Measurements from ENCODE around the gene YIPF1.
A peak's percentile ranks its signal among the peaks of the same experiment; 100 is the strongest.
"Not testable (repeated sequence)": the region's sequence is repeated elsewhere in the genome, so short reads cannot be mapped to it uniquely, and the experiment has no call there.

The YIPF1 gene

DNA sequence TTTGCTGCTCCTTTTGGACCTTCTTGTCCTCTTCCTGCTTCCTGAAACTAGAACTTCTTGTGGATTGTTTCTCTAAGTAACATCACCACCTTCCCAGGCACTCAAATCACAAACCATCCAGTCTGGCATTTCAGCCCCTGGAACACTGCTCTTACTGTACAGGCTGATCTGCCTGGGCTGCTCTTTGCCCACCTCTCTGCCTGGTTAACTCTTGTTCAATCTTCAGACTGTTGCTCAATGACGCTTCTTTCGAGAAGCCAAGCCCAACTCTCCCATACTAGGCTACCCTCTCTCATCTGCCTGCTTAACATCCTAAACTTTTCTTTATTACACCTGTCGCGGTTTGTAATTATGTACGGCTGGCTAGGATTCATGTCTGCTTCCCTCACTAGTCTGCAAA lies 5.0 kb upstream of the YIPF1 start:
- no peak for DNase-seq

DNA sequence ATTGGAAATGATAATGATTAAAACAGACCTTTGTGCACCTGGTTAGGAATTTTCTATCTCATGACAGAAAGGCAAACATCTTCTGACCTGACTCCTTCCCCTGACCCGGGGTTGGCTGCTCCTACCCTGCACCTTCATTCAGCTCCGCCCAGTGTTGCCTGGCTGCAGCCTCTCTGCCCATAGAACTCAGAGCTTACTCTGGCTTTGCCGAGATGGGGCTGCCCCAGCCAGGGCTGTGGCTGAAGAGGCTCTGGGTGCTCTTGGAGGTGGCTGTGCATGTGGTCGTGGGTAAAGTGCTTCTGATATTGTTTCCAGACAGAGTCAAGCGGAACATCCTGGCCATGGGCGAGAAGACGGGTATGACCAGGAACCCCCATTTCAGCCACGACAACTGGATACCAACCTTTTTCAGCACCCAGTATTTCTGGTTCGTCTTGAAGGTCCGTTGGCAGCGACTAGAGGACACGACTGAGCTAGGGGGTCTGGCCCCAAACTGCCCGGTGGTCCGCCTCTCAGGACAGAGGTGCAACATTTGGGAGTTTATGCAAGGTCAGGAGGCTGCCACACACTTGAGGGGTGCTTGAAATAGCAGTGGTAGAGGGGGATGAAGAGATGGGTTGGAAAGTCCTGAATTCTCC lies 4.5 kb upstream of the YIPF1 start, which contains the start of gene DIO1:
DIO1 (plus strand) TSS at position 189 of the 638 bp plus-strand sequence; CDS start at position 213, 24 bp downstream.
- DNase-seq = no peak

DNA sequence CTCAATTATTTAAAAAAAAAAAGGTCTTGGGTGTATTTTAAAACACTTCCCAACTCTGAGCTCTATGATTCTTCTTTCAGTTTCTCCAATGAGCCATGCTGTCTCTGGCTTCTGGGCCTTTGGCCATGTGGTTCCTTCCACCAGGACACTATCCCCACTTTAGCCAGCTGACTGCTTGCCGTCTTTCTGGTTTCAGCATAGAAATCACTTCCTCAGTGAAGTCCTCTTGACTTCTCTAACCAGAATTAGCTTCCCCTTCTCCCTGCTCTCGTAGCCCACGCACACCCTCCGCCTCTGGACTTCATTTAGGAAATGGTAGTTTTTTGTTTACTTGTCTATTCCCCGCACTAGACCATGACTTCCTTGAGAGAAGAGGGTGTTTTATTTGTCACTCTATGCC lies 3.3 kb upstream of the YIPF1 start:
- DNase-seq = no peak

DNA sequence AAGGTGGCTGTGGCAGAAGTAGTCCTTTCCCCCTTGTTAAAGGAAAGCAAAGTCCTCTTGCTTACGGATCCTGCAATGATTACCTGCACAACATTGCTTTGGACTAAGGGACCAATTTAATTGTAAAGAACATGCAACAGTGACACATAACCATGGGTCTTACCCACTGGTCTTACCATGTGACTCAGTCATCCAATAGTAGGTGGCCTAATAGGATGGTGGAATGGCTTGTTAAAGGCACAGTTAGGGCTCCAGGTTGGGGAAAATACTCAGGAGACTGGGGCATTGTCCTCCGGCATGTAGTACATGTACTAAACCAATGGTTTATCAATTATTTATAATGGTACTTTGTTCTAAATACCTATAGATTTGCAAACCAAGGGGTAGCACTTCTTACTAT lies 2.1 kb upstream of the YIPF1 start:
- no peak for DNase-seq

DNA sequence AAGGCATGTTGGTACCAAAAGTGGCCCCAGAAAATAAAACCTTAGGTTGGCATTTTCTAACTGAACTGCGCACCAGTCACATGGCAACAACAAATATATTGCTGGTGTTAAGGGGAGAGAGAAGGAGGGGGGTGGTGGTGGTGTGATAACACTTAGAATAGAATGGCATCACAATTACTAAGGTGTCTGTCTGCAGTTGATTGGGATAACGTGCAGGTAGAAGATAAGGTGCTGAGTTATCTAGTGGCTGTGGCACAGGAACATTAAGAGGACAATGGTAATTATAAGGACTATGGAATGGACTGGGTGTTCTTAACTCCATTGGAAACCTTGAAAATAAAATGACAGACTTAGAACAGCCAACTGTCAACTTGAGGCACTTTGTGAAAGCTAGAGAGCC lies 1.4 kb upstream of the YIPF1 start:
- no peak for DNase-seq

DNA sequence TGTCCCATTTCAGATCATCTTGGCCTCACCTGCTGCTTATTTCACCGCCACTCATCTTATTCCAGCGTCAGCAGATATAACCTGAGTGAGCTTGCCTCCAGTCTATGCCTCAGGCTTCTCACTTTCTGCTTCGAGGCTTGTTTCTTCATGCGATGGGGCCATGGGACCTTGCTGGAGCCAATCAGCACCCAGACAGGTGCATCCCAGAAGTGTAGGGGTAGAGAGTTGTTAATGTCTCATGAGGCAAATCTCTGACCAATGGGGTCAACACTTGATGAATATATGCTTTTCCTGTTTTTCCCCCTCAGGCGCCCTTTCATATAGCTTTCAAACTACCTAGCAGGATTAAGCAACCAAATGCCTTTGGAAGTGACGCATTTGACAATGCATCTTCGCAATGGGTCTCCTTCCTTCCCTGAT lies 935 bp upstream of the YIPF1 start:
- no peak for DNase-seq

DNA sequence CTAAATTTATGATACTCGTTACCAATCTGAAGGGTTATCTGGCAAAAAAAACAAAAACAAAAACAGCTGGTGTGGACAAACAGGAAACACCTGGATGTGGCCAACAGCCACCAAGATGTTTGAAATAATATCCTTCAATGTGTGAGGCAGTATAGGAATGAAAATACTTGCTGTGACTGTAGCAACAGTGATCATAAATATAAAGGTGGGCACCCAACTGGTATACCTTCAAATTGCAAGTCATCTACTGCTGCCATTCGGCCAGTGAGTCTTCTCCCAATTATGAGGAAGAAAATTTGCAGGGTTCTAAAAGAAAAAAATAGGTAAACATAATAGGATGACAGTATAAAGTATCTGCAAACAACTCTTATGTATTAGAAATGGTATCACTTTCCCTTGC lies 916 bp downstream of the YIPF1 start:
- DNase-seq = no peak

DNA sequence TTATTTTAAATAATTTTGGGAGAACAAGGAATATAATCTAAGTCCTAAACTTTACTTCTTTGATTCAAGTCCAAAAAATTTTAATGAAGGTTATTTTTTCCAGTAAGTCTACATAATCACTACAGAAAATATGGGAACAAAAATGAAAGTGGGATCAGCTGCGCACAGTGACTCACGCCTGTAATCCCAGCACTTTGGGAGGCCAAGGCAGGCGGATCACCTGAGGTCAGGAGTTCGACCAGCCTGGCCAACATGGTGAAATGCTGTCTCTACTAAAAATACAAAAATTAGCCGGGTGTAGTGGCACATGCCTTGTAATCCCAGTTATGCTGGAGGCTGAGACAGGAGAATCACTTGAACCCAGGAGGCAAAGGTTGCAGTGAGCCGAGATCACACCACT lies 6.0 kb downstream of the YIPF1 start:
- DNase-seq = not testable (repeated sequence)

DNA sequence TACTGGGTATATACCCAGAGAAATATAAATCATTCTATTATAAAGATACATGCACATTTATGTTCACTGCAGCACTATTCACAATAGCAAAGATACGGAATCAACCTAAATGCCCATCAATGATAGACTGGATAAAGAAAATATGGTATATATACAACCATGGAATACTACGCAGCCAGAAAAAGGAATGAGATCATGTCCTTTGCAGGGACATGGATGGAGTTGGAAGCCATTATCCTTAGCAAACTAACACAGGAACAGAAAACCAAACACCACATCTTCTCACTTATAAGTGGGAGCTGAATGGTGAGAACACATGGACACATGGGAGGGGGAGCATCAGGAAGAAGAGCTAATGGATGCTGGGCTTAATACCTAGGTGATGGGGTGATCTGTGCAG lies 7.7 kb downstream of the YIPF1 start:
- DNase-seq = not testable (repeated sequence)

DNA sequence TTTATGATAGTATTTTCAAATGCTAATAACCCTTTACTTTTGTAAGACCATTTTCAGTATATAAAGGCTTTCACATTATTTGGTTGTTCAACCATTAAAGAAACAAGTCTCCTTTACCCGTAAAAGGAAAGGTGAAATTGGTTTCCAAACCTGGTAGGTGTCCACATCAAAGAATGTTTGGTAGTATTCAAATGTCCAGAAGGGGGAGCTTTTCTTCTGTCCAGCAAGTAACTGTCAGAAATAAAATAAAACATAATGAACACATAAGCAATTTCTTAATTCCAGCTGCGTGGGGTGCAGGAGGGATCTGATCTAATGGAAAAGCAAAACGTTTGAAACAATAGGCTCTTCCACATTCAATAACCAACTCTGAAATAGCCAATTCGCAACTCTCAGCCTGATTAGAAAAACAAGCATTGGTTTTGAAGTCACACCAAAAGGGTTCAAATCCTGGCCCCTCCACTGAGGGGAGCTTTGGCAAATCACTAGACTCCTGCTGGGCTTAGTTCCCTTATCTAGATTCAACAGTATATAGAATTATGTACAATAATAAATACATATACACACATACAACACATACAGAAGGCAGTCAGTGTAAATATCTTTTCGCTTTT lies 11.0 kb downstream of the YIPF1 start:
- DNase-seq = peak; percentile 45

DNA sequence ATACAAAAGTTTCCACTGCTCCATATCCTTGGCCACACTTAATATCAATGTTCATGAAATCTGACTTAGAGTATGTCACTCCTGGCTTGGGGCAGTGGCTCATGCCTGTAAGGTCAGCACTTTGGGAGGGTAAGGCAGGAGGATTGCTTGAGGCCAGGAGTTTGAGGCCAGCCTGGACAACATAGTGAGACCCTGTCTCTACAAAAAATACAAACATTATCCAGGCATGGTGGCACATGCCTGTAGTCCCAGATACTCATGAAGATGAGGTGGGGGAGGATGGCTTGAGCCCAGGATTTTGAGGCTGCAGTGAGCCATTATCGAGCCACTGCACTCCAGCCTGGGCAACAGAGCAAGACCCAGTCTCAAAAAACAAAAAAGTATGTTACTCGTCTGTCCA lies 14.4 kb downstream of the YIPF1 start:
- not testable (repeated sequence) for DNase-seq

DNA sequence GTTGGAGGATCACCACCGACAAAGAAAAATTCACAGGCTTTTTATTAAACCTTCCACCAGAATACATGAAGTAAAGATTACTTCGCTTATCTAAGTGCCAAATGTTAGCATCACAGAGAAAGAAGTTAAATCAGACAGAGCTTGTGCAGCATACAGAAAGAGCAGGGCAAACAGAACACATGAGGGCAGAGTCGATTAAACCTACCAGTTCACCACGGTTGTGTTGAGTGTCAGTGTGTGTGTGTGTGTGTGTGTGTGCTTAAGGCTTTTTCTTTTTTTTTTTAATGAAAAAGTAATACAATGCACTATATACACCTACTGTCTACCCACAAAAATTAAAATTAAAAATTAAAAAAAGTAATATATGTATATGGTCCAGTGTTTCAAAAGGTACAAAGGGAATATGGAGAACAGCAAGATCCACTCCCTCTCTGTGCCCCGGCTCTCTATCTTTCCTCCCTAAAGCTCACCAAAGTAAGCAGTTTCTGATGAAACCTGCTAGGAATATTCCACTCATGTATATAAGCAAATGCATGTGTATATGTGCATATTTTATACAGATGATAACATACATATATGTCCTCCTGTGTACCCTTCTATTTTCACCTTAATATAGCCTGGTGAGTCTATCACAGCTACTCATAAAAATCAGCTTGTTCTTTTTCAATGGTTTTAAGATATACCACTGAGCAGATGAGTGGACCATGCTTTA lies 17.7 kb downstream of the YIPF1 start:
- no peak for DNase-seq

DNA sequence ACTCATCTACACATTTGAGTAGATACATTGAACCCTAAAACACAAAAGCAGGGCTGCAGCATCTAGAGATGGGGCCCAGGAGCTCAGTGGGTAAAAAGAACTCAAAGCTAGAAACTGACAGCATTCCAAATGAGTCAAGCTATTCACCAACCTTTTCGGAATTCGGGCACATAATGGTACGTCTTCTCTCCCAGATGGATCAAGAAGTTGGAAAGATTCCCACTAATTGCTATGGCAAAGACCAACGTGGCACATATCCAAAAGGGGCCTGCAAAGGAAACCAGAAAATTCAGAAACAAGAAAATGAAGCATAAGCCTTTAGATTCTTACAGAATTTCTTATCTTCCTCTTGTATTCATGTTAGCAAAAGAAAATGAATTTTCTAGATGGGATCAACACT lies 18.4 kb downstream of the YIPF1 start:
- DNase-seq = no peak

DNA sequence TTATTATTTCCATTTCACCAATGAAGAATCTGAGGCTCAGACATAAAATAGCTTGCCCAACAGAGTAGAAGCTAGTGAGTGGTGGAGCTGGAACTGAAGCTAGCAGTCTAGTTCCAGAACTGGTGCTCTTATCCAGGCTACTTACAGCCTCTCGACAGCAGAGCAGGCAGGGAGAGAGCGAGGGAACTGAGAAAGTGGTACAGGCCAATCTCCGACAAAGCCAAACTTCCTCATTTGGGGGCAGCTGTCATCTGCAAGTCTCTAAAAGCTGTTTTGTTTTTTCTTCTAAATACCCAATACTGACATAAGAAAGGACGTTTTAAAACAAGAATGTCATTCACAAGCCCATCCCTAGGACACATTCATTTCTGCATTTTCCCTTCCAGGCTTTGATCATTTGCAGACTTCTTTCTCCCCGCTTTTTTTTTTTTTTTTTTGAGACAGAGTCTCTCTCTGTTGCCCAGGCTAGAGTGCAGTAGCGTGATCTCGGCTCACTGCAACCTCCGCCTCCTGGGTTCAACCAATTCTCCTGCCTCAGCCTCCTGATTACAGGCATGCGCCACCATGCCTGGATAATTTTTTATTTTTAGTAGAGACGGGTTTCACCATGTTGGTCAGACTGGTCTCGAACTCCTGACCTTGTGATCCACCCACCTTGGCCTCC lies 20.0 kb downstream of the YIPF1 start:
- DNase-seq = no peak

DNA sequence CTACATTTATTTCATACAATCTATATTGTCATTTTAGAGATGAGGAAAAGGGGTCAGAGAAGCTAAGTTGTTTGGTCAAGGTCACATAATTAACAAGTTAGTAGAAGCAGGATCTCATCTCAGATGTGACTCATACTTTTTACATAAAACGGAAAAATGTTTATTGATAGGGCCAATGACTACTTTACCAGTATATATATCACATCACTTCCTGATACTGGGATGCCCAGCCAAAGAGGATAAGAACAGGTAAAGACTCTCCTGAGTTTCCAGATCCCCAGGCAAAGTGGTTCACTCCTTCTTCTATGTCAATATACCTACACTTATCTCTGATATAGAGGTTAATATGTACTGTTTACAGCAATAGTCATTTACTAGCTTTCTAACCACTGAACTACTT lies 21.0 kb downstream of the YIPF1 start:
- DNase-seq = no peak

DNA sequence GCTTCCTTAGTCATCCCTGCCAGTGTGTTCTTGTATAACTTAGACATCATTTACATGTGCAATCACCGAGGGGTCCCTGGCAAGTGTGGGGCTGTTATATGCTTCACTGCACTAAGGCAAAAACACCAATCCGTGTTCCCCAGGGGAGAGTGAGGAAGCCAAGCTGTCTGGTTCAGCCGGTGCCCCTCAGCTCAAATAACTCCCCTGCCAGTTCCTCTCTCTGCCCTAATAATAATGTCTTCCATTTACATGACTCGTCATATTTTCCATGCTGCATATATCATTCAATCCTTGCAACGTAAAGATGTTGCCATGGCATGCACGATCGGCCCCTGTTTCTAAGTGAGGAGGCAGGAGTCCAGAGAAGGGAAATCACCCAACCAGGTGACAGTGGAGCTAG lies 27.1 kb downstream of the YIPF1 start:
- DNase-seq = no peak

DNA sequence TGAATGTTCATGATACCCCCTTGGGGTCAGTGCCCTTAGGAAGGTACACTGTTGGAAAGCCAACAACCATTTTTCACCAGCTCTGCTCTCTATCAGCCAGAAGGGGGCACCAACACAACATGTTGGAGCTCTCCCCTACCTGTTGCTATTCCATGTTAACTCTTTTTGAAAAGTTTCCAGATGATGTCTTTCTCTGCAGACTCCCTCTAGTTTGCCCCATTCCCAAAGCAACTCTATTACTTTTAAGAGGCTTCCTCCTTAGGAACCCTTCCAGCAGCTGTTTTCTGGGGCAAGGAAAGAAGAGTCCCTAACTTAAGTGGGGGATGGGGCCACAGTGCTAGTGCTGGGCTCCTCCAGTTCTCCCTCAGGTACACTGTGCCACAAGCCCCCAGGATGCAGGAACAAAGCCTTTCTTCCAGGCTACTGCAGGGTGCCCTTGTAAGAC lies 28.6 kb downstream of the YIPF1 start:
- peak; percentile 56 for DNase-seq

DNA sequence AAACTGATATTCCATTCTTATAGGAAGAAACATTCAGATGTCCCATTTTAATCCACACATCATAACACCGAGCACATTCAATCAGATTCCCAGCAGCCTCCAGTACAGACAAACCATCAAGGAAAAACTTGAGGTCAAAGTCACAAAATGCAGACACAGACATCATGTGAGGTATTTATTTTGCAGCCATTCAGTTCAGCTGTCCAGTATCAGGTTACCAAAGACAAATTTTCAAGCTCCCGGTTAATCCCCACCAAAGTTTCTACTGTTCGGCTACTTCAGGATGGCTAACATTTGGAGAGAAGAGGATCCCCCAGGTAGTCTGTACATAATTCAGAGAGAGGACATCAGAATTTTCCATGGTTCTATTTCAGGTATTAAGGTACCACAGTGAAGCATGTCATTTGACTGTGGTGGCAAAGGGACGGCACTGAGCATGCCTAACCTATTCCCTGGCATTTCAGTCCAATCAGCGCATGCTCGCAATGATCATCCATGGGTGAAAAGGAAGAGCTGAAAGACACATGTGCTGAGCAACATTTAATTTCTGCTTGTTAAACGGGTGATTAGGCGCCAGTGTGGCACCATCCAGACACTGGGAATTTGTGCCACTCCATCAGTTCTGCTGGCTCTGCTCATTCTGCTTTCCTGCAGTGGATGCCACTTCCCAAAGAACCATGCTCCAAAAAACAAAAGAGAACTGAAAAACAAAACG lies 37.9 kb downstream of the YIPF1 start:
- no peak for DNase-seq

DNA sequence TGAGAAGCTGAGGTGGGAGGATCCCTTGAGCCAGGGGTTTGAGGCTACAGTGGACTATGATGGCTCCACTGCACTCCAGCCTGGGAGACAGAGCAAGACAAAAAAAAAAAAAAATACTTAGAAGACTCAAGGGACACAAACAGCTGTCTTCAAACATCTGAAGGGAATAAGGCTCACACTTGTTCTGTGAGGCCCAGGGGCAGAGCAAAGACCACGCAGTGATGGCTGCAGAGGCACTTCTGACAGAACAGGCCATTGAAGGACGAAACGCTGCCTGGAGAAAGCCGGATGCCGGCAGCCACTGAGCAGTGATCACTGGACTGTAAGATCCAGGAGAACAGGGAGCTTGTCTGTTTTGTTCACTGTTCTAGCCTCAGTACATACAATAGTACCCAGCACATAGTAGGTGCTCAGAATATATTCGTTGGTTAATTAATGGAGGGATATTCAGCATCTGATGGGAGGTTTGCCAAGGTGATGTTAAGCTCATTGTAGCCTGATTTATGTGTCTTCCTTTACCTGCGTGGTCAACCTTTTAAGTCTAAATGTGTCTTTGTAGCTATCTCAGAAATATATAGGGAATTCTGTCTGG lies 39.4 kb downstream of the YIPF1 start:
- no peak for DNase-seq

DNA sequence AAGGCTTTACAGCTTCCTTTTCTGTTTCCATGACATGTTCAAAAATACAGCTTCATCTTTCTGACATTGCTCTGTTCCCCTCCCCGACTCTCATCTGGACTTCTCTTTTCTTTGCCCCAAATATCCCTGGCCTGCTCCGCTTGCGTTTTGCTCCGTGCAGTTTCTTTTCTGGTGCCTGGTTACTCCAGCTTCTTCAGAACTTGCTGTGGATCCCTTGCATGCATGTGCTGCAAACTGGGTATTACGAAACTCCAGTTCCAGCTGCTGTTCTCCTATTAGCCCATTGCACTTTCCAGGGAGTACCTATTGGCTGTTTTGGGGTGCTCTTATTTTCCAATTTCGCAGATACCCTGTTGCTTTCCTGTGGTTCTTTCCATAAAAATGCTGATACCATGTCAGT lies 41.6 kb downstream of the YIPF1 start:
- DNase-seq = no peak

DNA sequence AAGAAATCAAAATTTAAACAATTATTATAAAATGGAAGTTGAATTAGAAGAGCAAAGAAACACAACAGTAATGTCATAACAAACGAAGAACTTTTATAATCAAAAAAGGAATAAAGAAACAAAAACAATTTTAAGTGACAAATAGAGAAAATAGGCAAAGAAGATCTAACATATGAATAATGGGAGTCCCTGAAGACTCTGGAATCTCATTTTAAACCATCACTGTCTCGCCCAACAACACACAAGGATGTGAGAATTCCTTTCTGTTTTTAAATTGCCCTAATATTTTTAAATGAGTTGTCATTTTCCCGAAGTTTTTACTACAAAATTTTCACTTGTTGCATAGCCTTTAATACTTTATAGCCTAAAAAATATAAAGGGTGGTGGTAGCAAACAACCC lies 47.2 kb downstream of the YIPF1 start:
- no peak for DNase-seq

DNA sequence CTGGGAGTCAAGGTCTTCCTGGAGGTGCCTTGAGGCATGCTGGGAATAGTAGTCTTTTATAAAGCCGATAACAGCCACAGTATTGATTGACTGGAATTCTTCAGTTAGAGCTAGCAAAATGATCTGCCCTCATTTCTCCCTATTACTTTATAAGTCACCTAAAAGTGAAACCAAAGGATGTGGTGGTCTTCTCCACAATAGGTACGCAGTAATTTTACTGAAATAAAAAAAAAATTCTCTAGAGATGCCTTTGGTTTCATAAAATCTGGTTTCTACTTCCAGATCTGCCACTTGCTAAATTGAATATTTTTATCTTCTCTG lies 51.0 kb downstream of the YIPF1 start:
- DNase-seq = no peak

Measured in fibroblast of skin of abdomen (primary cell).